Measurements from ENCODE around the gene LIMS1. TPM values are rescaled to one million over a fixed set of nuclear protein-coding genes. Genes with fewer than 3 reads are reported as not detected.

Gene LIMS1
- total and polyA plus RNA-seq, 2 experiments from 2014 or later: 28.6 to 36.9 TPM

- H3K4me3 ChIP-seq: no peak overlapping the region
- peaks cover 4% of the 10 kb centered on the region for H3K27me3 Mint-ChIP-seq (ENCODE audit: insufficient read depth, low read depth, poor library complexity)
- peaks cover 45% of the 10 kb centered on the region for H3K79me2 ChIP-seq (replicated peaks; ENCODE audit: insufficient read depth)
- no peak for TF ChIP-seq STAT1 (IDR thresholded peaks at IDR 0.05; ENCODE audit: unreplicated experiment)
- TF ChIP-seq ZNF462 (CRISPR knock-in tag; IDR thresholded peaks at IDR 0.05): no peak
- no peak for TF ChIP-seq NANOG (IDR thresholded peaks at IDR 0.05; ENCODE audit: borderline replicate concordance)
- TF ChIP-seq EZH2 (IDR thresholded peaks at IDR 0.05; ENCODE audit: low read depth, unreplicated experiment): no peak
- TF ChIP-seq, protein P1, sequence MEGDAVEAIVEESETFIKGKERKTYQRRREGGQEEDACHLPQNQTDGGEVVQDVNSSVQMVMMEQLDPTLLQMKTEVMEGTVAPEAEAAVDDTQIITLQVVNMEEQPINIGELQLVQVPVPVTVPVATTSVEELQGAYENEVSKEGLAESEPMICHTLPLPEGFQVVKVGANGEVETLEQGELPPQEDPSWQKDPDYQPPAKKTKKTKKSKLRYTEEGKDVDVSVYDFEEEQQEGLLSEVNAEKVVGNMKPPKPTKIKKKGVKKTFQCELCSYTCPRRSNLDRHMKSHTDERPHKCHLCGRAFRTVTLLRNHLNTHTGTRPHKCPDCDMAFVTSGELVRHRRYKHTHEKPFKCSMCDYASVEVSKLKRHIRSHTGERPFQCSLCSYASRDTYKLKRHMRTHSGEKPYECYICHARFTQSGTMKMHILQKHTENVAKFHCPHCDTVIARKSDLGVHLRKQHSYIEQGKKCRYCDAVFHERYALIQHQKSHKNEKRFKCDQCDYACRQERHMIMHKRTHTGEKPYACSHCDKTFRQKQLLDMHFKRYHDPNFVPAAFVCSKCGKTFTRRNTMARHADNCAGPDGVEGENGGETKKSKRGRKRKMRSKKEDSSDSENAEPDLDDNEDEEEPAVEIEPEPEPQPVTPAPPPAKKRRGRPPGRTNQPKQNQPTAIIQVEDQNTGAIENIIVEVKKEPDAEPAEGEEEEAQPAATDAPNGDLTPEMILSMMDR (conservative IDR thresholded peaks at IDR 0.05; ENCODE audit: low read depth in 2 of 2): no peak
- TF ChIP-seq CREB1 (CRISPR knock-in tag; IDR thresholded peaks at IDR 0.05; ENCODE audit: low read depth): no peak
- no peak for TF ChIP-seq REST (IDR thresholded peaks at IDR 0.05; ENCODE audit: unreplicated experiment)
- no peak for TF ChIP-seq EZH2phosphoT487 (IDR thresholded peaks at IDR 0.05; ENCODE audit: unreplicated experiment)
- TF ChIP-seq ZNF114 (CRISPR knock-in tag; IDR thresholded peaks at IDR 0.05): no peak
- no peak for TF ChIP-seq ZNF331 (CRISPR knock-in tag; IDR thresholded peaks at IDR 0.05; ENCODE audit: low read depth)
- TF ChIP-seq JUNB (IDR thresholded peaks at IDR 0.05; ENCODE audit: unreplicated experiment): no peak
- no peak for TF ChIP-seq ETS1 (IDR thresholded peaks at IDR 0.05)
- TF ChIP-seq POLR2AphosphoS5 (IDR thresholded peaks at IDR 0.05; ENCODE audit: low read depth): no peak
- no peaks in the 10 kb centered on the region for H3K36me3 Mint-ChIP-seq (ENCODE audit: low read depth)
- H3K4me2 ChIP-seq: no peak overlapping the region
- H2AFZ ChIP-seq: no peak overlapping the region
- no peak for ATAC-seq
- H3K9me2 ChIP-seq (ENCODE audit: insufficient read depth): no peaks in the 10 kb centered on the region
- no peaks in the 10 kb centered on the region; the same call in 1 of the 2 replicates for H4K20me1 ChIP-seq (replicated peaks; ENCODE audit: insufficient read depth)
- H3K27ac ChIP-seq (ENCODE audit: low read depth): no peak overlapping the region
- no peaks in the 10 kb centered on the region for H3K36me3 ChIP-seq (ENCODE audit: insufficient read depth)
- DNase-seq (ENCODE audit: low spot score): no peak
- no peaks in the 10 kb centered on the region for H3K27me3 ChIP-seq (ENCODE audit: insufficient read depth)
- H3K4me1 ChIP-seq (ENCODE audit: insufficient read depth): peaks cover 16% of the 10 kb centered on the region
- no peaks in the 10 kb centered on the region for H3F3A ChIP-seq (replicated peaks; ENCODE audit: low read depth)
- H3K4me1 Mint-ChIP-seq: peaks cover 23% of the 10 kb centered on the region
- H3K27ac Mint-ChIP-seq: no peak overlapping the region
- H3K4me3 Mint-ChIP-seq: no peak overlapping the region
- H3K9me3 Mint-ChIP-seq: no peaks in the 10 kb centered on the region
Measured at GRCh38 chr2:108579623-108580022, 45.4 kb downstream of the LIMS1 start.

Measured in GM23338 (cell line).